Loucy (cell line): ENCODE results near the gene DENND6B.

Experiments used
- H2AFZ ChIP-seq: fragments of 200-600 bp; sonication (generic); 2 replicates; pipeline ENCODE4 v1.6.0; 2016; ENCODE audit warnings: antibody characterized with exemption, mild to moderate bottlenecking, low read length, moderate library complexity
- H3F3A ChIP-seq: fragments of 200-600 bp; 2 replicates; pipeline ENCODE4 v1.6.0; 2016; ENCODE audit warnings: antibody characterized with exemption, low read depth, mild to moderate bottlenecking
- H3K27me3 ChIP-seq: fragments of 200-600 bp; sonication (generic); 2 replicates; pipeline ENCODE4 v1.6.1; 2014; ENCODE audit warnings: low read length, mild to moderate bottlenecking; ENCODE audit not compliant: insufficient read depth, poor library complexity, severe bottlenecking
- H3K36me3 ChIP-seq: fragments of 200-600 bp; sonication (generic); 2 replicates; pipeline ENCODE4 v1.6.1; 2016; ENCODE audit warnings: low read length; ENCODE audit not compliant: insufficient read depth
- H3K4me1 ChIP-seq: fragments of 200-600 bp; sonication (generic); 2 replicates; pipeline ENCODE4 v1.5.1; 2014; ENCODE audit warnings: low read length, mild to moderate bottlenecking; ENCODE audit not compliant: insufficient read depth, poor library complexity, severe bottlenecking
- H3K4me2 ChIP-seq: fragments of 200-600 bp; sonication (generic); 2 replicates; pipeline ENCODE4 v1.6.0; 2014; ENCODE audit warnings: antibody characterized with exemption, low read length, low read depth, mild to moderate bottlenecking; ENCODE audit not compliant: poor library complexity, severe bottlenecking
- H3K4me3 ChIP-seq: fragments of 200-600 bp; sonication (generic); 2 replicates; pipeline ENCODE4 v1.5.1; 2014; ENCODE audit warnings: low read length, mild to moderate bottlenecking, mixed read lengths; ENCODE audit not compliant: poor library complexity, severe bottlenecking
- H3K79me2 ChIP-seq: fragments of 200-600 bp; sonication (generic); 2 replicates; pipeline ENCODE4 v1.6.1; 2014; ENCODE audit warnings: low read length; ENCODE audit not compliant: insufficient read depth
- H3K9ac ChIP-seq: fragments of 200-600 bp; sonication (generic); 2 replicates; pipeline ENCODE4 v1.6.0; 2014; ENCODE audit warnings: mild to moderate bottlenecking, low read depth, low read length, moderate library complexity; ENCODE audit not compliant: poor library complexity, severe bottlenecking
- H3K9me2 ChIP-seq: fragments of 200-600 bp; sonication (generic); replicated peaks from 2 replicates; pipeline ENCODE4 v1.6.1; 2016; ENCODE audit warnings: low read depth, low read length, mixed read lengths
- H3K9me3 ChIP-seq: fragments of 200-600 bp; sonication (generic); 2 replicates; pipeline ENCODE4 v1.6.1; 2014; ENCODE audit warnings: mild to moderate bottlenecking, antibody characterized with exemption, low read length, low read depth; ENCODE audit not compliant: insufficient read depth
- H4K20me1 ChIP-seq: fragments of 200-600 bp; sonication (generic); 2 replicates; pipeline ENCODE4 v1.6.0; 2014; ENCODE audit warnings: antibody characterized with exemption, low read length, mild to moderate bottlenecking; ENCODE audit not compliant: insufficient read depth, poor library complexity, severe bottlenecking
- CTCF ChIP-seq: fragments of 200-600 bp; sonication (generic); conservative IDR thresholded peaks from 2 replicates; pipeline ENCODE4 v1.5.1; 2014; ENCODE audit warnings: mild to moderate bottlenecking, antibody characterized with exemption, low read length
- EZH2phosphoT487 ChIP-seq: fragments of 200-600 bp; IDR thresholded peaks from 2 replicates; pipeline ENCODE4 v1.6.1; 2018; ENCODE audit warnings: antibody characterized with exemption, mild to moderate bottlenecking, moderate library complexity, borderline replicate concordance

The DENND6B gene

GRCh38 chr22:50261615-50262459 is 65.0 kb downstream of the DENND6B start, which contains the start of gene MAPK12:
MAPK12 (minus strand) TSS chr22:50261683; CDS start chr22:50261509, 174 bp downstream.
- no peaks in the 10 kb centered on the region for H3K79me2 ChIP-seq
- H3K4me3 ChIP-seq, result no peak within 1 kb of the TSS
- H3K4me2 ChIP-seq, result no peak within 1 kb of the TSS

GRCh38 chr22:50260801-50261614 is 65.8 kb downstream of the DENND6B start:
- Histone ChIP-seq H3F3A (no peaks in the 10 kb centered on the region), H3K9me2 (no peaks in the 10 kb centered on the region), H3K9ac (no peak overlapping the region), H3K4me3 (no peak overlapping the region), H3K4me1 (no peaks in the 10 kb centered on the region), H3K4me2 (no peak overlapping the region), H3K36me3 (no peaks in the 10 kb centered on the region), H3K79me2 (no peaks in the 10 kb centered on the region), H3K27me3 (no peaks in the 10 kb centered on the region), H4K20me1 (no peaks in the 10 kb centered on the region), H3K9me3 (no peaks in the 10 kb centered on the region), H2AFZ (no peak overlapping the region)
- TF ChIP-seq CTCF (no peak), EZH2phosphoT487 (no peak)

More at GRCh38 chr22:50261615-50262459, 65.0 kb downstream of the DENND6B start, which contains the start of gene MAPK12:
- no peaks in the 10 kb centered on the region; the same call in 1 of the 2 replicates for H3K9me3 ChIP-seq
- TF ChIP-seq EZH2phosphoT487, result no peak
- no peak for TF ChIP-seq CTCF
- H3F3A ChIP-seq, result no peaks in the 10 kb centered on the region
- no peaks in the 10 kb centered on the region for H4K20me1 ChIP-seq
- no peaks in the 10 kb centered on the region for H3K4me1 ChIP-seq
- no peak within 1 kb of the TSS for H2AFZ ChIP-seq
- H3K9me2 ChIP-seq, result no peaks in the 10 kb centered on the region
- no peaks in the 10 kb centered on the region for H3K36me3 ChIP-seq
- no peaks in the 10 kb centered on the region for H3K27me3 ChIP-seq
- H3K9ac ChIP-seq, result no peak within 1 kb of the TSS

GRCh38 chr22:50260434-50260800 is 66.4 kb downstream of the DENND6B start:
- no peaks in the 10 kb centered on the region for H3K27me3 ChIP-seq
- no peaks in the 10 kb centered on the region for H3F3A ChIP-seq
- no peaks in the 10 kb centered on the region for H3K79me2 ChIP-seq
- no peaks in the 10 kb centered on the region for H3K36me3 ChIP-seq
- no peak overlapping the region for H3K4me2 ChIP-seq
- no peaks in the 10 kb centered on the region for H3K4me1 ChIP-seq
- H3K4me3 ChIP-seq, result no peak overlapping the region
- no peaks in the 10 kb centered on the region for H3K9me3 ChIP-seq
- TF ChIP-seq EZH2phosphoT487 (no peak), CTCF (no peak)
- H4K20me1 ChIP-seq, result no peaks in the 10 kb centered on the region
- H3K9ac ChIP-seq, result no peak overlapping the region
- H2AFZ ChIP-seq, result no peak overlapping the region
- H3K9me2 ChIP-seq, result no peaks in the 10 kb centered on the region
